GM18499 (cell line): ENCODE results near the gene MPP3.

Experiments
- ATAC-seq: cut with Tn5 transposase; IDR thresholded peaks from one replicate; pipeline ENCODE4 v1.9.1; 2021; ENCODE audit warnings: moderate number of reproducible peaks; ENCODE audit not compliant: insufficient read depth, unreplicated experiment

MPP3 gene

GRCh38 chr17:43778337-43779144 is 54.4 kb downstream of the MPP3 start, which contains the start of gene DUSP3:
TSS of gene DUSP3 (minus strand) at chr17:43778977. CDS start at chr17:43778924, 53 bp downstream.
- no peak for ATAC-seq

DNA sequence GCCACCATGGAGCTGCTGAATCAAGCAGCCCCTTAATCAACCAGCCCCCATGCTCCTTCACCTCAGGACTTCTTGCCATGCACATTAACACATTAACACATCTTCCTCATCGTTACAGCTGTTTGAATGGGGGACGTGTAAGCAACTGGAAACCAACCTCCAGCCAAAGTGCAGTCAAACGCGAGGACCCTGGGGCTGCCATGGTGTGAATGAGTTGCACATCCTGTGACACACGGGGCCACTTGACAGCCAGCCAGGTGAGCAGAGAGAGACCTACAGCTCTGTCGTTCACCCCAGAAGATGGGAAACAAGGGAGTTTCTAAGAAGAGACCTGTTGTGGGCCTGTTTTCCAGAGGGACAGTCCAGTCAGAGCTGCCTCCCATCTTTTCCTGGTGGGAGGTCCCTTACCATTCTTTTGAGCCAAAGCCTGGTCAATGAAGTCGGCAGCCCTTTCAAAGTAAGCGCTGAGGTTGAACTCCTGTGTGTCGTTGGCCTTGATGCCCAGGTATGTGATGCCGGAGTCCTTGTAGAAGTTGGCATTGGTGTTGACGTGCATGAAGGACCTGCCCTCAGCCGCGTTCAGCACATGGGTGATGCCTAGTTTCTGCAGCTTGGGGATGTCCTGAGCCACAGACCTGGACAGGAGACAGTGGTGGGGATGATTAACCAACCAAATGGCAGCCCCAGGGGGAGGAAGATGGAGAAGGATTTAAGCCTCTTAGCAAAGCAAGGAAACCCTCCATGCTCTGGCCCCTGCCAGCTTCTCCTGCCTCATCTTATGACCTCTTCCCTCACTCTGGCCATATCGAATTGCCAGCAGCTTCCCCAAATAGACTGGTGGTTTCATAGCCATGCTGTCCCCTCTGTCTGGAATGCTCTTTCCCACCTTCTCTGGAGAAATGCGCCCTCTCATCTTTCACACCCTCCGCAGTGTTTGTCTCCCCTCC is 58.4 kb downstream of the MPP3 start:
- no peak for ATAC-seq

DNA sequence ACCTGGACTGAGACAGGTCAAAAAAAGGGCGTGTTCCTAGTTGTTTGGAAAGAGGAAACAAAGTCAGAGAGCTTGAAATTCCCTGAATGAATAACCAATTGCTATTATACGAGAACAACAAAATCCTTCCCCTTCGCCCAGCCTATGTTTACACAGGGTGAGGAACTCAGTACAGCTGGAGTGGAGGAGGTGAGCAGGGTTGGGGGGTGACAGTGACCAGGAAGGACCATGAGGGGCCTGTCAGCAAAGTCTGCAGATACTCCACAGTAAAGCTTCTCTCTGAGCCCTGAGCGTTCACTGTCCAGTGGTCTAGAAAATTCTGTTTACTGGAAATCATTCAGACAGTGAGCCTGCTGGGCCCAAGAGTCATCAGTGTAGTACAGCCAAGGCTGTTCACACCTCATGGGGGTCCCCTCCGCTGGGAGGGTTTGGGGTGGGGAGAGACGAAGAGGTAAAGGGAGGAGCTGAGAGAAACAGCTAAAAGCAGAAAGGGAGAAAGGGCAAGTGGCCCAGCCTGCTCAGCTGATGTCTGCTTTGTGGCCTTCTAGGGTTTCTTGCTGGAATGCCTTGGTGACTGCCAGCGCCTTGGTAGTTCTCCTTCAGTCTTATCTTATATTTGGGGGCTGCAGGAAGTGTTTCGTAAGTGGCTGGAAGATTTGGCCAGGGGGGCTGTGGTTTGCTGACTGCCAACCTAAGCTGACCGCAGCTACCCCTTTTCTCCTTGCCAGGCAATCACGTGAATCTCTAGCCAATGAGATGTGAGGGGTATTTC is 59.9 kb downstream of the MPP3 start:
- no peak for ATAC-seq

DNA sequence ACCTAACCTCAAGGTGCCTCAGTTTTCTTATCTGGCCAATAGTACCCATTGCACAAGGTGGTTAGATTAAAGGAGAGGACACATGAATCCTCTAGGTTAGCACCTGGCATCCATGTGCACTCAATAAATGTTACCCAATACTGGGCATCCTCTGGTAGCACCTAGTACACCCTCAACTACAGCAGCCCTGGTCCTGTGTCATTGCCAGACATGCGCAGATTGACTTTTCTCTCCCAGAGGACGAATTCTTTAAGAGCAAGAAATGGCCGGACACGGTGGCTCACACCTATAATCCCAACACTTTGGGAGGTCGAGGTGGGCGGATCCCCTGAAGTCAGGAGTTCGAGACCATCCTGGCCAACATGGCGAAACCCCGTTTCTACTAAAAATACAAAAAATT is 61.5 kb downstream of the MPP3 start:
- no peak for ATAC-seq

DNA sequence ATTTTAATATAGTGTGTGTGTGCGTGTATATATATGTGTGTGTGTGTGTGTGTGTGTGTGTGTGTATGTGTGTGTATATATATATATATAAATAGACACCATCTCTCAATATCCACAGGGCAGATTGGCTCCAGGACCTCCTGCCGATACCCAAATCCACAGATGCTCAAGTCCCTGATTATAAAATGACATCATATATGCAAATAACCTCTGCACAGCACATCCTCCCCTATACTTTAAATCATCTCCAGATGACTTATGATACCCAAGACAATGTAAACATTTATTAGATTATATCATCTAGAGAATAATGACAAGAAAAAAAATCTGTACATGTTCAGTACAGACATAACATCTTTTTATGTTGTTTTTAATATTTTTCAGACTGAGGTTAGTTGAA is 62.0 kb downstream of the MPP3 start:
- no peak for ATAC-seq

GRCh38 chr17:43769859-43770258 is 63.1 kb downstream of the MPP3 start:
- ATAC-seq: no peak

GRCh38 chr17:43769426-43769825 is 63.5 kb downstream of the MPP3 start:
- ATAC-seq: no peak

DNA sequence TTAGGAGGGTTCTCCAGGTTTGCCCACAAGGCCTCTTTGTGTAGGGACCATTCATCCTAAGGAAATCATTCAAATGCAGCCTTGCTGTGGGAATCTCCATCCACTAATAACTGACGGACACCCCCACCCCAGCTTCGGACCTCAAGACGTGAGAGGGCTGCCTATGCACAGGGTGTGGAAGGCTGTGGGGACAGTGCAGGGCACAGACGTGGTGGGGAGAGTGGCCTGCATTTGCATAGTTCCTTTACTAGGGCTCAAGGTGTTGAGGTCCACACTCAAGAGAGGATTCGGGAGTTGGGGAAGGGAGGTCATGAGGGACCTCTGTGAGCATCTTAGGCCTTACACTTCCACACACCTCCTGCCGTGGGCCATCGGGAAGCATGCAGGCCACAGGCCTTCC is 64.0 kb downstream of the MPP3 start:
- ATAC-seq: no peak

DNA sequence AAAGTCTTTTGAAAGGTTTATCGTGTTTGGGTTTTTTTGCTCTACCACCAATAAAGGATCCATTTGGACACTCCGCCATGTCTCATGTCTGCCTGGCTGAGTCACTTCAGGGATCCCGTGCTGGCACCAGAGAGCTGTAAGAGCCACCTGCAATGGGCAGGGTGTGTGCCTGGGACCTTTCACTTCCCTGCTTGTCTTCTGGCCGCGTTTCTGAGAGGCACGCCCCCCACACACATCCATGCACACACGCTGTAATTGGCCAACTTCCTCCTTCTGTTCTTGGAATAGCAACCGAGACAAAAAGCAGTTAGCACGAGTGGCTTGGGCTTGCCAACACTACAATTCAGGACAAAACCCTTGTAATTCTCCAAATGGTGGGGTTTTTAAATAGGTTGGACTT is 64.6 kb downstream of the MPP3 start:
- no peak for ATAC-seq

DNA sequence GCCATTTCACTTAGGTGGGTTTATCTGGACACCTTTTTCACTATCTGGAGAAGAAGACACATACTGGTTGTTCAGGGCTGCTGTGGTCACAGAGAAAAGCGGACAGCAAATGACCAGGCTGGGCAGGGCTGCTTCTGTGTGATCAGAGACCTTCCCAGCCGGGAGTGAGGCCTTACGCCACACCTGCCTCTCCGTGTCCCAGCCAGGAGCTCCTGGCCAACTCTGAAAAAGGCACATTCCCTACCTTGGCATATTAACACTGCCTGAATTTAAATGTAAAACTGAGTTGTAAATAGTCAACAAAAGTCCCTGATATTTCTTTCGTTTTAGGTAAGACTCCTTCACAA is 65.3 kb downstream of the MPP3 start:
- ATAC-seq: no peak

DNA sequence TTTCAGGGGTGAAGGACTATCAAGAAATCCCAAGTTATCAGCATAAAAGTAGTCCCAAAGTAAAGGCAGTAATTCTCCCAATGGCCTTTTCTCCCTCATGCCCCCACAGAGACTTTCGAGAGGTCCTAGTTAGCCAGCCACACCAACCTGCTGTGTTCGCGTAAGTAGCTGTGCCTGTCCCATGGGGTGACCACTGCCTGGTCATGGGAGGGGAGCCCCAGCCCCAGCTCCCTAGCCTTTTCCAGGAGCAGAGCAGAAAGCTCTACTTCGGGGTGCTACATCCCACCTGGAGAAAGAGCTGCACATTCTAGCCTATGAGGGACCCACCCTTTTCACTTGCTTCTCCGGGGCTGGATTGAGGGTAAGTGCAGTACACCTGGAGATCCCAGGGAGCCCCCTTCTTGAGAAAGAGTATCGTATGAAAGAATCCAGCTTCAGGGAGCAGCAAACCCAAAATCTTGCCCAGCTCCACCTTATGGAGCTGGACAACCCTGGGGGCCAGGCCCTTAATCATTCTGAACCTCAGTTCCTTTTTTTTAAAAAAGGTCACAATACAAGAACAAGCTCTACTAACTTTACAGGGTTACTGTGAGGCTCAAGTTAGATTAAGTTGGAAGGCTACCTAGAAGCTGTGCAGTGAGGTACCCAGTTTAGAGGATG is 65.8 kb downstream of the MPP3 start:
- no peak for ATAC-seq

- no peak for ATAC-seq
These were observed 66.4 kb downstream of the MPP3 start for GRCh38 chr17:43766413-43767052.

- no peak for ATAC-seq
These were observed 72.6 kb downstream of the MPP3 start for GRCh38 chr17:43760254-43760852.

- no peak for ATAC-seq
These were observed 73.1 kb downstream of the MPP3 start for GRCh38 chr17:43759836-43760235.

DNA sequence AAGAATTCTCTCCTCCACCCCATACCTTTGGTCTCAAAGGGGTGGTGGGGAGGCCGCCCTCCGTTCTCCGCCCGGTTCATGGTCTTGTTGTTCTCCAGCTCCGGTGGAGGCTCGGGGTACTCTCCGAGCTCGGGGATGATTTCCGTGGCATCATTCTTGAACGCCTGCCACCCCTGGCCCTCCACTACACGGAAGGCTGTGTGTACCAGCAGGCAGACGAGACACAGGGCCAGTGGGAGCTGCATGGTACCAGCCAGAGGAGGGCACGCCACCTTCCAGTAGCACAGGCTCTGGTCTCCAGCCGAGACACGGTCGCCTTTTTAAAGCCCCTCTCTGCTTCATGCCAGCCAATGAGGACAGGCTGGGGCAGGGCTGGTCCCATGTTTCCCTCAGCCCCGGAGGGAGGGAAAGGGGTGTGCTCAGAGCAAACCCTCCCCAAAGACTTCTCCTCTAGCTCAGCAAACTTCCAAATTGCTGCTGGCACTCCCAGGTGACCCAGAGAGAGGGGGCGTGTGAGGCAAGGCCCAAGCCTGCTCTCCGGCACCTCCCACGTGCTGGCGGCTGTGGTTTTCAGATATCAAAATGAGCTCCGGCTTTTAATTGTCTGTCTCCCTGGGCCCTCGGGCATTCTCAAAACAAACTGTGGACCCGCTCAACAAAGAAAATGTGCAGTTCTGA is 74.3 kb downstream of the MPP3 start, which contains the start of gene SOST:
Gene SOST, minus strand, starts transcription at position 295 of the 678 bp plus-strand sequence. Its CDS starts 50 bp downstream, at position 245.
- ATAC-seq: no peak

- no peak for ATAC-seq
These were observed 74.9 kb downstream of the MPP3 start for GRCh38 chr17:43758086-43758485.

DNA sequence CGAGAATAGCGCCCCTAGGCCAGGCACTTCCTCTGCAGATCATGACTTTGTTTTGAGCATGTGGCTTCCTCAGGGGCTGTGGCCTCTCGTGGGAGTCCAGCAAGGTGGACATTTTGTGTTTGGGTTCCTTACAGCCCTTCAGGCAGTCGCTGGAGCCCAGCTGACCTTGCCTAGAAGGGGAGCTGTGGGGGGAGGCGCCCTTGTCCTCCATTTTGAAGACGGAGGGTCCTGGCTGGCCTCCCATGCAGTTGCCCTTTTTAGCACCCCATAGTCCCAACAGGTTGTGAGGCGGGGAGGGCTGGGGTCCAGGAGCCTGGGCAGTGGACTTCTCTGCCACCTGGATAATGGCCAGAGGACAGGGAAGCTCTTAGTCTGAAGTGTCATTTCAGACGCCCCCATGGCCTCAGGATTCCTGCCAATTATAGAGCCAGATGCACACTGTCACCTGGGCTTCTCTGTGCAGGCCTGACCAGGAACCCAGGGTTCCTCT is 75.7 kb downstream of the MPP3 start:
- ATAC-seq: no peak

GRCh38 chr17:43756201-43756600 is 76.7 kb downstream of the MPP3 start:
- no peak for ATAC-seq
